ENCODE results near the gene TRMT10C.
"Not testable (repeated sequence)": the region's sequence is repeated elsewhere in the genome, so short reads cannot be mapped to it uniquely, and the experiment has no call there.

Gene TRMT10C

DNA sequence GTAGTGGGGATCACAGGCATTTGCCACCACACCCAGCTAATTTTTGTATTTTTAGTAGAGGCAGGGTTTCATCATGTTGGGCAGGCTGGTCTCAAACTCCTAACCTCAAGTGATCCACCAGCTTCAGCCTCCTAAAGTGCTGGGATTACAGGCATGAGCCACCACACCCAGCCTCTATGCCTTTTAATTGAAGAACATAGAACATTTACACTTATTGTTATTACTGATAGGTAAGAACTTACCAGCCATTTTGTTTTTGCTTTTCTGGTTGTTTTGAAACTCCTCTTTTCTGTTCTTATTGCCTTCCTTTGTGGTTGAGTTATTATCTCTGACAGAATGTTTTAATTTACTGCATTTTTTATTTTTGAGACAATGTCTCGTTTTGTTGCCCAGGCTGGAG lies 41.5 kb downstream of the TRMT10C start:
- DNase-seq (ENCODE audit: extremely low read depth, insufficient read length): no peak
- H3K27me3 ChIP-seq (replicated peaks; ENCODE audit: control insufficient read depth, insufficient read depth, low read length): no peaks in the 10 kb centered on the region
- H3K4me3 ChIP-seq (replicated peaks; ENCODE audit: low read depth, low read length): no peak overlapping the region
- TF ChIP-seq, protein P1, sequence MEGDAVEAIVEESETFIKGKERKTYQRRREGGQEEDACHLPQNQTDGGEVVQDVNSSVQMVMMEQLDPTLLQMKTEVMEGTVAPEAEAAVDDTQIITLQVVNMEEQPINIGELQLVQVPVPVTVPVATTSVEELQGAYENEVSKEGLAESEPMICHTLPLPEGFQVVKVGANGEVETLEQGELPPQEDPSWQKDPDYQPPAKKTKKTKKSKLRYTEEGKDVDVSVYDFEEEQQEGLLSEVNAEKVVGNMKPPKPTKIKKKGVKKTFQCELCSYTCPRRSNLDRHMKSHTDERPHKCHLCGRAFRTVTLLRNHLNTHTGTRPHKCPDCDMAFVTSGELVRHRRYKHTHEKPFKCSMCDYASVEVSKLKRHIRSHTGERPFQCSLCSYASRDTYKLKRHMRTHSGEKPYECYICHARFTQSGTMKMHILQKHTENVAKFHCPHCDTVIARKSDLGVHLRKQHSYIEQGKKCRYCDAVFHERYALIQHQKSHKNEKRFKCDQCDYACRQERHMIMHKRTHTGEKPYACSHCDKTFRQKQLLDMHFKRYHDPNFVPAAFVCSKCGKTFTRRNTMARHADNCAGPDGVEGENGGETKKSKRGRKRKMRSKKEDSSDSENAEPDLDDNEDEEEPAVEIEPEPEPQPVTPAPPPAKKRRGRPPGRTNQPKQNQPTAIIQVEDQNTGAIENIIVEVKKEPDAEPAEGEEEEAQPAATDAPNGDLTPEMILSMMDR (IDR thresholded peaks at IDR 0.05; ENCODE audit: insufficient read depth, low read length, poor library complexity, severe bottlenecking): no peak
- no peaks in the 10 kb centered on the region for H3K36me3 ChIP-seq (ENCODE audit: control insufficient read depth, insufficient read depth, low read length)

DNA sequence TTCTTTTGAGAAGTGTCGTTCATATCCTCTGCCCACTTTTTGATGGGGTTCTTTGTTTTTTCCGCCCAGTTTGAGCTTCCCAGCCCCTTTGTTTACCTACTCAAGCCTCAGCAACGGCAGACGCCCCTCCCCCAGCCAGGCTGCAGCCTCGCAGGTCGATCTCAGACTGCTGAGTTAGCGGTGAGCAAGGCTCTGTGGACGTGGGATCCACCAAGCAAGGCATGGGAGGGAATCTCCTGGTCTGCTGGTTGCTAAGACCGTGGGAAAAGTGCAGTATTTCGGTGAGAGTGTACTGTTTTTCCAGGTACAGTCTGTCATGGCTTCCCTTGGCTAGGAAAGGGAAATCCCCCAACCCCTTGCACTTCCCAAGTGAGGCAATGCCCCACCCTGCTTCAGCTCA lies 43.7 kb downstream of the TRMT10C start:
- H3K27me3 ChIP-seq (replicated peaks; ENCODE audit: control insufficient read depth, insufficient read depth, low read length); DNase-seq (ENCODE audit: extremely low read depth, insufficient read length); H3K4me3 ChIP-seq (replicated peaks; ENCODE audit: low read depth, low read length); H3K36me3 ChIP-seq (ENCODE audit: control insufficient read depth, insufficient read depth, low read length): not testable (repeated sequence)

DNA sequence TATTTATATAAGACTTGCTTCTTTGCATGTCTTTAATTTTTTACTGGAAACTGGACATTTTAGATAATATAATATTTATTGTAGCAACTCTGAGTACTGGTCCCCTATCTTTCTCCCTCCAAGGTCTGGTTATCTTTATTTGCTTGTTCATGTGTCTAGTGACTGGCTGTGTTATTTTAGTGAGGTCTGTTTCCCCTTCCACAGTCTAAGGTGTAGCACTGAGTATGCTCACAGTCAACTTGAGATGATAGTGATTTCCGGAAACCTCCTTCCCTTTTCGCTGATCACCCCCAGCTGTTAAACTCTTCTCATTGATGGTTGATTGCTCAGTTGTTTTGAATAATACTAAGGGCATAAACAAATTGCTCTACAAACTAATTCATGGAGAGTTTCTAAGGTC lies 49.4 kb downstream of the TRMT10C start:
- Histone ChIP-seq H3K4me3 (replicated peaks; ENCODE audit: low read depth, low read length) (no peak overlapping the region), H3K36me3 (ENCODE audit: control insufficient read depth, insufficient read depth, low read length) (no peaks in the 10 kb centered on the region), H3K27me3 (replicated peaks; ENCODE audit: control insufficient read depth, insufficient read depth, low read length) (no peaks in the 10 kb centered on the region)
- no peak for DNase-seq (ENCODE audit: extremely low read depth, insufficient read length)
- TF ChIP-seq, protein P1 (IDR thresholded peaks at IDR 0.05; ENCODE audit: insufficient read depth, low read length, poor library complexity, severe bottlenecking): no peak

DNA sequence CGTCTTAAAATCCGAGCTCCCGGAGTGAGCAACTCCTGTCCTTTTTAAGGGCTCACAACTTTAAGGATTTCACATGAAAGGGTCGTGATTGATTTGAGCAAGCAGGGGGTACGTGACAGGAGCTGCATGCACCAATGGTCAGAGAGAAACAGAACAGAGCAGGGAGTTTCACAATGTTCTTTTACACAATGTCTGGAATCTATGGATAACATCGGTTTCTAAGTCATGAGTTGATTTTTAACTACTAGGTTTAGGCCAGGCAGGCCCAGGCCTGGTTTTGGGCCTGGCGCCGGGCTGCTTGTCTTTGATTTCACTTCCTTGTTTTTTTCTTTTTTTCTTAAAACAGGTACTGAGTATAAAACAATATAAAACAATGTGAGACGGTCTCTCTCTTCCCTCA lies 51.3 kb downstream of the TRMT10C start:
- not testable (repeated sequence) for H3K4me3 ChIP-seq (replicated peaks; ENCODE audit: low read depth, low read length); H3K27me3 ChIP-seq (replicated peaks; ENCODE audit: control insufficient read depth, insufficient read depth, low read length); H3K36me3 ChIP-seq (ENCODE audit: control insufficient read depth, insufficient read depth, low read length); DNase-seq (ENCODE audit: extremely low read depth, insufficient read length)

DNA sequence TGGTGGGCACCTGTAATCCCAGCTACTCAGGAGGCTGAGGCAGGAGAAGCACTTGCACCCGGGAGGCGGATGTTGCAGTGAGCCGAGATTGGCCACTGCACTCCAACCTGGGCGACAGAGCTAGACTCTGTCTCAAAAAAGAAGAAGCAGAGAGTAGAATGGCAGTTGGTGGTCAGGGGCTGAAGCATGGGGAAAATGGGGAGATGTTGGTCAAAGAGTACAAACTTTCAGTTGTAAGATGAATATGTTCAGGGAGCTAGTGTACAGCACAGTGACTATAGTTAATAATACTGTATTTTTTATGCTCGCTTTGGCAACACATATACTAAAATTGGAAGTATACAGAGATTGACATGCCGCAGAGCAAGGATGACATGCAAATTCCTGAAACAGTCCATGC lies 53.9 kb downstream of the TRMT10C start:
- DNase-seq (ENCODE audit: extremely low read depth, insufficient read length): no peak
- H3K27me3 ChIP-seq (replicated peaks; ENCODE audit: control insufficient read depth, insufficient read depth, low read length): no peaks in the 10 kb centered on the region
- H3K36me3 ChIP-seq (ENCODE audit: control insufficient read depth, insufficient read depth, low read length): no peaks in the 10 kb centered on the region
- TF ChIP-seq, protein P1 (IDR thresholded peaks at IDR 0.05; ENCODE audit: insufficient read depth, low read length, poor library complexity, severe bottlenecking): no peak
- H3K4me3 ChIP-seq (replicated peaks; ENCODE audit: low read depth, low read length): no peak overlapping the region

Measured in GM06990 (cell line).